Measurements from ENCODE around the gene LYST.

Gene LYST

DNA sequence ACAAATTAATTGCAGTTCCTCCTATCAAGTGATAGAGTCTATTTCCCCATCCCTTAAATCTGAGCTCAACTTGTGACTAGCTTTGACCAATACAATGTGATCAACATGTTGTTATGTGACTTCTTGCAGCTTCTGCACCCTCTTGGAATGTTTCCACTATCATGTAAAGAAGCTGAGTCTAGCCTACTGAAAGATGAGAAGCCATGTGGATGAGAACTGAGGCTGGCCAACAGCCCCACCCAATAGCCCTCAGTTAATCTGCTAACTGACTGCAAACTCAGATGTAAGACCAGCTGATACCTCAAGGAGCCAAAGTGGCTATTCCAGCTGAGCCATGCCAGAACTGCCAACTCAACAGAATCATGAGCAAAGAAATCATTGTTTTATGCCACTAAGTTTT, 44.0 kb downstream of the LYST start:
- Histone ChIP-seq H3K27me3 (ENCODE audit: control insufficient read depth, insufficient read depth, low read length) (no peaks in the 10 kb centered on the region), H3K9ac (ENCODE audit: low read length) (no peak overlapping the region), H3K4me1 (ENCODE audit: control insufficient read depth, insufficient read depth, low read length) (no peaks in the 10 kb centered on the region), H3K36me3 (ENCODE audit: control insufficient read depth, insufficient read depth, low read length) (no peaks in the 10 kb centered on the region), H3K27ac (ENCODE audit: low read depth, low read length) (no peak overlapping the region), H3K4me3 (ENCODE audit: low read length) (no peak overlapping the region)

DNA sequence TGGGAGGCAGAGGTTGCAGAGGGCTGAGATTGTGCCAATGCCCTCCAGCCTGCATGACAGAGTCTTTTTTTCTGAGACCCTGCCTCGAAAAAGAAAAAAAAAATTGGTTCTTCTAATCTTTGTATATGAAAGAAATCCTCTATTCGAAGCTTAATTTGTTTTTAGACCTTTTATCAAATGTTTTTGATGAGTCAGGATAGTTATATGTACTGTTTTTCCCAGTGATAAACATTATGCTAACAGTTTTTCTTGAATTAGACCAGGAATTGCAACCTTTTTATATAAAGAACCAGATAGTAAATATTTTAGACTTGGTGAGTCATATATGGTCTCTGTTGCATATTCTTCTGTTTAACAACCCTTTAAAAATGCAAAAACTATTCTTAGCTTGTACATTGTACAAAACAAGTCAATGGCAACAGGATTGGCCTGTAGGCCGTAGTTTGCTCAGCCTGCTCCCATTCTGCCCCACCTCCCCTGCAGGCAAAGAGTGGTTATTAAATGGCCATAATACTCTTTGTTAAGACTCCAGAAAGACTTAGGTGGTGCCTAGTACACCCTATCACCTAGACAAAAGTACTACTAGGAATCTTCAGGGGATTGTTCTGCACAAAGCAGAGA, 45.2 kb downstream of the LYST start:
- no peaks in the 10 kb centered on the region for H3K36me3 ChIP-seq (ENCODE audit: control insufficient read depth, insufficient read depth, low read length)
- no peaks in the 10 kb centered on the region for H3K4me1 ChIP-seq (ENCODE audit: control insufficient read depth, insufficient read depth, low read length)
- no peak overlapping the region for H3K9ac ChIP-seq (ENCODE audit: low read length)
- H3K27ac ChIP-seq (ENCODE audit: low read depth, low read length), result no peak overlapping the region
- H3K4me3 ChIP-seq (ENCODE audit: low read length), result no peak overlapping the region
- no peaks in the 10 kb centered on the region for H3K27me3 ChIP-seq (ENCODE audit: control insufficient read depth, insufficient read depth, low read length)

DNA sequence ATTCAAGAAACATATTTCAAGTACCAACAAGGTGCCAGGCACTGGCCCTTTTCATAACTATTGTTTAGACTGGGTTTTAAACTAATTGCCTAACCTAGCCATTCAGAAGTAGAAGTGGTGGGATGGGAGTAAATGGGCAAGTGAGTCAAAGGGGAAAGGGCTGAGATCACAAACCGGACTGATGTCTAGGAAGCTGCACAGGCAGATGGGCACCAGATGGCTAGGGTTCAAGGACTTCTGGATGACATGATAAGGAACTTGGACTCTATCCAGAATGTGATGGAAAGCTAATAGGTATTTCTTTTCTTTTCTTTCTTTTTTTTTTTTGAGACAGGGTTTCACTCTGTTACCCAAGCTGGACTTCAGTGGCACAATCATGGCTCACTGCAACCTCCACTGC, 46.6 kb downstream of the LYST start:
- Histone ChIP-seq H3K9ac (ENCODE audit: low read length) (no peak overlapping the region), H3K27me3 (ENCODE audit: control insufficient read depth, insufficient read depth, low read length) (no peaks in the 10 kb centered on the region), H3K36me3 (ENCODE audit: control insufficient read depth, insufficient read depth, low read length) (no peaks in the 10 kb centered on the region), H3K4me1 (ENCODE audit: control insufficient read depth, insufficient read depth, low read length) (no peaks in the 10 kb centered on the region), H3K27ac (ENCODE audit: low read depth, low read length) (no peak overlapping the region), H3K4me3 (ENCODE audit: low read length) (no peak overlapping the region)

- Histone ChIP-seq H3K4me1 (ENCODE audit: control insufficient read depth, insufficient read depth, low read length) (no peaks in the 10 kb centered on the region), H3K36me3 (ENCODE audit: control insufficient read depth, insufficient read depth, low read length) (no peaks in the 10 kb centered on the region), H3K27me3 (ENCODE audit: control insufficient read depth, insufficient read depth, low read length) (no peaks in the 10 kb centered on the region), H3K9ac (ENCODE audit: low read length) (no peak overlapping the region), H3K27ac (ENCODE audit: low read depth, low read length) (no peak overlapping the region), H3K4me3 (ENCODE audit: low read length) (no peak overlapping the region)
These were observed 48.0 kb downstream of the LYST start for GRCh38 chr1:235818632-235819136.

GRCh38 chr1:235817101-235817728, 49.5 kb downstream of the LYST start:
- Histone ChIP-seq H3K27ac (ENCODE audit: low read depth, low read length) (no peak overlapping the region), H3K36me3 (ENCODE audit: control insufficient read depth, insufficient read depth, low read length) (no peaks in the 10 kb centered on the region), H3K4me1 (ENCODE audit: control insufficient read depth, insufficient read depth, low read length) (no peaks in the 10 kb centered on the region), H3K4me3 (ENCODE audit: low read length) (no peak overlapping the region), H3K27me3 (ENCODE audit: control insufficient read depth, insufficient read depth, low read length) (no peaks in the 10 kb centered on the region), H3K9ac (ENCODE audit: low read length) (no peak overlapping the region)

DNA sequence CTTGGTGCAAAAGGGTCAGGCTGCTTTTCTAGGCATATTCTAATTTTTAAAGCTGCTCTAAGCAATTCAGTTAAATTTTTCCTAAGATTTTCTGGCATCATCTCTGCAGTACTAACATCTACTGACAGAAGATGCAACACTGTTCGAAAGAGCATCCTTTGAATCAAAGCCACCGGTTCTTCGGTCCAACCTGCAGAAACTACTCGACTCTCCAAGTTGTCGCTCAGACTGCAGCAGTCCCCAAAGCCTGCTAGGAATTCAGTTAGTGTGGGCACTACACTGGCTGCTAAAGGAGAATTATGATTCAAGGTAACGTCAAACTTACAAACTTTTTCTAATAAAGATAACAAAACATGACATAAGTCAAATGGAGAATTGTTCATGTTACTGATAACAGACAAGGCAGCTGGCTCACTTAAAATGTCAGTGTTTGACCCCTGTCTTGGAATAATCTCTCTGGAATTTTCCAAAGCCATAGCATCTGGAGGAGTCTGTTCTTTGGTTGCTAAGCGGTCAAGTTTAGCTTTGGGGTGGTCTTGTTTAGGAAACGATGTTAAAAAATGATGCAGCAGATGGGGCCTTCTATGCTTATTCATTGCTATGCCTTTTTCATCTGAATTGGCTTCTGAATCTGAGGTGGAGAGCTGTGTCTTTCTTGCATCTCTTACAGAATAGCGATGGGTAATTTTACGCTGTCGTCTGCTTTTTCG, 56.9 kb downstream of the LYST start:
- no peak overlapping the region for H3K4me3 ChIP-seq (ENCODE audit: low read length)
- no peaks in the 10 kb centered on the region for H3K4me1 ChIP-seq (ENCODE audit: control insufficient read depth, insufficient read depth, low read length)
- H3K36me3 ChIP-seq (ENCODE audit: control insufficient read depth, insufficient read depth, low read length), result peaks cover 5% of the 10 kb centered on the region
- H3K27me3 ChIP-seq (ENCODE audit: control insufficient read depth, insufficient read depth, low read length), result no peaks in the 10 kb centered on the region
- H3K27ac ChIP-seq (ENCODE audit: low read depth, low read length), result no peak overlapping the region
- no peak overlapping the region for H3K9ac ChIP-seq (ENCODE audit: low read length)

DNA sequence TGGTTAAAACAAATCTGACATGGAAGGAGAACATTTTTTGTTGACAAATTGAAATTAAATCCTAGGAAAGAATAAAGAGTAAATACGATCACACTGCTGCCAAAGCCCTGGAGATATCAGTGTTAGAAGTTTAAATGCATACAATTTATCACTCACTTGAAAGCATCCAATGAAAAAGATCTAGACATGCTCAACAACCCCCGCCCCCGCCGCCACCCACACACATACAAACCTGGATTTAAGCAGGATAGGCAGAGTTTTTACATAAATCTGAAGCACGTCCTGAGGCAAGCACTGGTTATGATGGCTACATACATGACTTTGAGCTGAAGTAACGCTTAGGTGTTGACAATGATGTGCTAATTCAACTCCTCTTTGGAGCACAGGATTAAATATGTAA, 58.5 kb downstream of the LYST start:
- H3K4me1 ChIP-seq (ENCODE audit: control insufficient read depth, insufficient read depth, low read length), result no peaks in the 10 kb centered on the region

DNA sequence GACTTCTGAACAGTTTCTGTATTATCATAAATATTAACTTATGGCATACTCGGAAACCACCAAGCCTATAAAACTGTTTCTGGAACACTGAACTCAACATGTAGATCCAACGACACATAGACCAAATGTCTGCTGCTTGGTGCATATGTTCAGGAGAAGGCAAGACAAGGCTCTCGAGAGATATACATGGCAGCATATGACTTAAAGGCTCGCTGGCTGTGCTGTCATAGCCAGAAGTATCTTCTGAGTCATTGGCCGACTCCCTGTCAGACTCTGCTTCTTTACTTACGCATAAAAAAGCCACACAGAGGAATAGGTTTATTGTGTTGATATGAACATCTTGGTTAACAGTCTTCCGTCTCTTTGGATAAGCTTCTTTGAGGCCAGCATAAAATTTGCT, 60.6 kb downstream of the LYST start:
- no peaks in the 10 kb centered on the region for H3K27me3 ChIP-seq (ENCODE audit: control insufficient read depth, insufficient read depth, low read length)
- H3K27ac ChIP-seq (ENCODE audit: low read depth, low read length), result no peak overlapping the region
- peaks cover 8% of the 10 kb centered on the region for H3K36me3 ChIP-seq (ENCODE audit: control insufficient read depth, insufficient read depth, low read length)
- no peak overlapping the region for H3K4me3 ChIP-seq (ENCODE audit: low read length)
- H3K9ac ChIP-seq (ENCODE audit: low read length), result no peak overlapping the region
- no peaks in the 10 kb centered on the region for H3K4me1 ChIP-seq (ENCODE audit: control insufficient read depth, insufficient read depth, low read length)

More for the DNA sequence above, 58.5 kb downstream of the LYST start:
- no peak overlapping the region for H3K9ac ChIP-seq (ENCODE audit: low read length)
- H3K27ac ChIP-seq (ENCODE audit: low read depth, low read length), result no peak overlapping the region
- H3K27me3 ChIP-seq (ENCODE audit: control insufficient read depth, insufficient read depth, low read length), result no peaks in the 10 kb centered on the region
- H3K4me3 ChIP-seq (ENCODE audit: low read length), result no peak overlapping the region
- peaks cover 8% of the 10 kb centered on the region for H3K36me3 ChIP-seq (ENCODE audit: control insufficient read depth, insufficient read depth, low read length)

DNA sequence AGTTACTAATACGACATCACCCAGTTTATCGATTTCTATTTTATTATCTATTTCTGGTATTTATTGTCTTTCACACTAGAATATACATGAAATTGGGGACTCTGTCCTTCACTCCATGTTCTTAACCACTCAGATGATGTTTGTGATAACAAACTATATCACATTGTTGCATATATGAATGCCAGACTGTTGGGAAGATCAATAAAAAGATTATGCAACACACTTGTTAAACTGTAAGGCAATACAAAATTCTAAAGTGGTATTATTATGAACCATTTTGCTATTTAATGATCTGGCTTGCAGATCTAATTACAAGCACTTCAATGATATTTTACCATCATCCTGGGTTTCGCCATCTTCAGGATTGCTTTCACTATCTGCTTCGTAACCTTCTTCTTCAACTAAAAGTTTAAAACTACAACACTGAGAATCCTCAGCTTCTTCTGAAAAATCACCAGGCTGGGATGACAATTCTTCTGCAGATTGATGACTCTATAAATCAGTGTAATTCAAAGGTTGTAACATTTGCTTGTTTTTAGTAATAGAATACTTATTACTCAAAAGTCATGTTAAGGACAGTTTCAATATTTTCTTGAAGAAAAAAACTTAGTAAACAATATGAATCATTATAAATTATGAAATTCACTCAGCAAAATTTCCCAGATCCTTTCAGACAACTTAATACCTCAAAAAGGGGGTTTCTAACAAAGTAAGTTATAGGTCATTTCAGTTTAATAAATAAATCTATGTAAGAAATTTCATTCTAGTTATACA, 63.9 kb downstream of the LYST start:
- H3K27me3 ChIP-seq (ENCODE audit: control insufficient read depth, insufficient read depth, low read length), result no peaks in the 10 kb centered on the region
- no peaks in the 10 kb centered on the region for H3K4me1 ChIP-seq (ENCODE audit: control insufficient read depth, insufficient read depth, low read length)
- H3K36me3 ChIP-seq (ENCODE audit: control insufficient read depth, insufficient read depth, low read length), result peaks cover 8% of the 10 kb centered on the region
- H3K27ac ChIP-seq (ENCODE audit: low read depth, low read length), result no peak overlapping the region
- no peak overlapping the region for H3K4me3 ChIP-seq (ENCODE audit: low read length)
- H3K9ac ChIP-seq (ENCODE audit: low read length), result no peak overlapping the region

GRCh38 chr1:235799264-235799663, 67.4 kb downstream of the LYST start:
- Histone ChIP-seq H3K27ac (ENCODE audit: low read depth, low read length) (no peak overlapping the region), H3K4me1 (ENCODE audit: control insufficient read depth, insufficient read depth, low read length) (no peaks in the 10 kb centered on the region), H3K27me3 (ENCODE audit: control insufficient read depth, insufficient read depth, low read length) (no peaks in the 10 kb centered on the region), H3K4me3 (ENCODE audit: low read length) (no peak overlapping the region), H3K9ac (ENCODE audit: low read length) (no peak overlapping the region), H3K36me3 (ENCODE audit: control insufficient read depth, insufficient read depth, low read length) (peaks cover 2% of the 10 kb centered on the region)

DNA sequence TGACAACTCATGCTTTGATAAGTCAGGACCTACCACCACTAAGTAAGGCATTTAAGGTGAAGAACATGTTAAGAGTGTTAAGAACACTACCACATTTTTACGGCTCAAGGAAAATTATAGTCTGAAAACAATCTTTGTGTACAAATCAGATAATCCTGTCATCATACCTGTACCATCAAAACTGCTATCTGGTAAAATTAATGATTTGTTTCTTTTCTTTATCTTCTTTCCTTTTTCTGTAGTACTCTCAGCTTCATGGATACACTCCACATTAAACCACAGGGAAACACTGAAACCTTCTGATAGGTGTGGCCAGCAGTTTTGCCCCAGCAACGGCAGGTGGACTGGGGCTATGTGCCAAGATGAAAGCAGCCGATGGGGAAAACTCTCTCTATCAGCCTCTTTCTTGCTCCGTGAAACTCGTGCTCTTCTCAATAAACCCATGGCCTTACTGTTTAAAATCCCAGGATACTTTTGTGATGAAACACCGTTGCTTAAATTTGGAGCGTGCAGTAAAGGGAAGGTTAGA, 75.1 kb downstream of the LYST start:
- Histone ChIP-seq H3K4me1 (ENCODE audit: control insufficient read depth, insufficient read depth, low read length) (no peaks in the 10 kb centered on the region), H3K27ac (ENCODE audit: low read depth, low read length) (no peak overlapping the region), H3K9ac (ENCODE audit: low read length) (no peak overlapping the region), H3K4me3 (ENCODE audit: low read length) (no peak overlapping the region), H3K27me3 (ENCODE audit: control insufficient read depth, insufficient read depth, low read length) (no peaks in the 10 kb centered on the region), H3K36me3 (ENCODE audit: control insufficient read depth, insufficient read depth, low read length) (no peaks in the 10 kb centered on the region)

DNA sequence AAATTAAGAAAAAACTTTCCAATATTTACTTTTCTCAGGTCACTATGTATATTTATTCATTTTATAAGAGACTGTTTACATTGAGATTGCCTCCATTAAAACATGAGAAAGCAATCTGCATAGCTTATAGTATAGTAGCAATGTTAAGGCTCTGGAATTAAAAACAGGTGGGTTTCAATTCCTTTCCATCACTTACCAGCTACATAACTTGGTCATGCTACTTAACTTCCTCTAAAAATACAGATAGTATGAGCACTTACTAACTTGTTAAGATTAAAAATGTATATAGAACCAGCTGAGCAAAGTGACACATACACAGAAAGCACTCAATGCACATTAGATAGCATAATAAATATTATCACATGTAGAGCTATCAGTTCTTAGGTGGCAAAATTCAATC, 76.6 kb downstream of the LYST start:
- H3K9ac ChIP-seq (ENCODE audit: low read length), result no peak overlapping the region
- H3K36me3 ChIP-seq (ENCODE audit: control insufficient read depth, insufficient read depth, low read length), result no peaks in the 10 kb centered on the region
- no peaks in the 10 kb centered on the region for H3K27me3 ChIP-seq (ENCODE audit: control insufficient read depth, insufficient read depth, low read length)

More for the DNA sequence above, 76.6 kb downstream of the LYST start:
- Histone ChIP-seq H3K4me3 (ENCODE audit: low read length) (no peak overlapping the region), H3K4me1 (ENCODE audit: control insufficient read depth, insufficient read depth, low read length) (no peaks in the 10 kb centered on the region), H3K27ac (ENCODE audit: low read depth, low read length) (no peak overlapping the region)
